Naive thymus-derived CD4-positive, alpha-beta T cell (primary cell): Measurements from ENCODE around the gene GRAMD2A. TPM values are rescaled to one million over a fixed set of nuclear protein-coding genes. Genes with fewer than 3 reads are reported as not detected.

Source experiments
- ATAC-seq: fragments of 150-1000 bp; cut with Tn5 transposase; 2 replicates; pipeline ENCODE4 v1.10.0; 2021; ENCODE audit warnings: mild to moderate bottlenecking, moderate library complexity
- CTCF ChIA-PET: fragments of 350-600 bp; sonication (Branson Sonifier 250); formaldehyde crosslinking; loops from one replicate; lab custom pipeline; 2021; ENCODE audit warnings: antibody characterized with exemption; lab: Charles Lee
- POLR2A ChIA-PET: fragments of 350-600 bp; sonication (Branson Sonifier 250); formaldehyde crosslinking; loops from one replicate; lab custom pipeline; 2021; ENCODE audit warnings: antibody characterized with exemption, inconsistent platforms; lab: Charles Lee
- DNase-seq, 9 donors: peaks; one replicate each; pipeline versions ENCODE4 v3.0.0 to v3.0.0-alpha.2; 2020 to 2022; ENCODE audit warnings: mixed read lengths in 1 of 9
- H3K27ac ChIP-seq: one replicate; pipeline ENCODE4 v1.7.0; 2013; ENCODE audit warnings: mild to moderate bottlenecking, low read depth, low read length, moderate library complexity
- H3K27me3 ChIP-seq, 2 donors: one replicate each; pipeline ENCODE4 v1.7.0; 2013; ENCODE audit warnings: low read length in 2 of 2, mild to moderate bottlenecking in 2 of 2, moderate library complexity in 2 of 2; ENCODE audit not compliant: control insufficient read depth in 2 of 2, insufficient read depth in 2 of 2
- H3K36me3 ChIP-seq, 3 experiments: 1 replicate in 2 of 3; 2 replicates in 1 of 3; pipeline ENCODE4 v1.7.0; 2013; ENCODE audit warnings: low read length in 3 of 3, mild to moderate bottlenecking in 3 of 3, moderate library complexity in 1 of 3; ENCODE audit not compliant: insufficient read depth in 3 of 3, control insufficient read depth in 2 of 3
- H3K4me1 ChIP-seq, 2 donors: one replicate each; pipeline ENCODE4 v1.7.0; 2013; ENCODE audit warnings: low read length in 2 of 2, mild to moderate bottlenecking in 2 of 2, moderate library complexity in 1 of 2; ENCODE audit not compliant: control insufficient read depth in 2 of 2, insufficient read depth in 2 of 2
- H3K4me3 ChIP-seq: 2 replicates; pipeline ENCODE4 v1.7.0; 2013; ENCODE audit warnings: mild to moderate bottlenecking, low read length
- H3K9me3 ChIP-seq, 3 experiments: 1 replicate in 2 of 3; 2 replicates in 1 of 3; pipeline ENCODE4 v1.7.0; 2013; ENCODE audit warnings: low read length in 3 of 3; ENCODE audit not compliant: control insufficient read depth in 2 of 3
- H3K27ac Mint-ChIP-seq, 9 donors: one replicate each; pipeline ENCODE4 v1.8.0; 2020 to 2022; ENCODE audit warnings: mixed read lengths in 9 of 9, mild to moderate bottlenecking in 8 of 9, moderate library complexity in 5 of 9, inconsistent platforms in 2 of 9
- H3K27me3 Mint-ChIP-seq, 5 donors: one replicate each; pipeline ENCODE4 v1.8.0; 2021 to 2022; ENCODE audit warnings: mixed read lengths in 5 of 5, mild to moderate bottlenecking in 1 of 5
- H3K36me3 Mint-ChIP-seq, 5 donors: one replicate each; pipeline ENCODE4 v1.8.0; 2020 to 2022; ENCODE audit warnings: mixed read lengths in 5 of 5, mild to moderate bottlenecking in 3 of 5, inconsistent platforms in 1 of 5
- H3K4me1 Mint-ChIP-seq, 7 donors: one replicate each; pipeline ENCODE4 v1.8.0; 2020 to 2022; ENCODE audit warnings: mixed read lengths in 7 of 7, mild to moderate bottlenecking in 3 of 7, inconsistent platforms in 1 of 7
- H3K4me3 Mint-ChIP-seq, 10 donors: one replicate each; pipeline ENCODE4 v1.8.0; 2020 to 2022; ENCODE audit warnings: mild to moderate bottlenecking in 10 of 10, mixed read lengths in 10 of 10, moderate library complexity in 6 of 10, inconsistent platforms in 2 of 10
- H3K9me3 Mint-ChIP-seq, 11 donors: one replicate each; pipeline ENCODE4 v1.8.0; 2020 to 2022; ENCODE audit warnings: mixed read lengths in 11 of 11, mild to moderate bottlenecking in 4 of 11, inconsistent platforms in 1 of 11, moderate library complexity in 1 of 11
- intact Hi-C, 2 donors: fragments of 100-400 bp; cut with micrococcal nuclease; formaldehyde crosslinking; loops; one replicate each; pipeline ENCODE4 v1.15.1; 2023
- polyA plus RNA-seq, 2 donors: library from polyadenylated mRNA; unstranded; fragments of 300-500 nt; fragmentation: Illumina TruSeq; gene quantifications; one replicate each; pipeline ENCODE4 v1.2.3, GENCODE V29; 2021
- total RNA-seq, 6 experiments: library from RNA in 5 of 6; stranded (reverse) in 5 of 6; gene quantifications; 1 replicate in 5 of 6; 2 replicates in 1 of 6; pipeline ENCODE4 v1.2.3 and lab custom pipeline; 2021 to 2026

Gene GRAMD2A
- total and polyA plus RNA-seq, 7 experiments from 2014 or later, result not detected

DNA sequence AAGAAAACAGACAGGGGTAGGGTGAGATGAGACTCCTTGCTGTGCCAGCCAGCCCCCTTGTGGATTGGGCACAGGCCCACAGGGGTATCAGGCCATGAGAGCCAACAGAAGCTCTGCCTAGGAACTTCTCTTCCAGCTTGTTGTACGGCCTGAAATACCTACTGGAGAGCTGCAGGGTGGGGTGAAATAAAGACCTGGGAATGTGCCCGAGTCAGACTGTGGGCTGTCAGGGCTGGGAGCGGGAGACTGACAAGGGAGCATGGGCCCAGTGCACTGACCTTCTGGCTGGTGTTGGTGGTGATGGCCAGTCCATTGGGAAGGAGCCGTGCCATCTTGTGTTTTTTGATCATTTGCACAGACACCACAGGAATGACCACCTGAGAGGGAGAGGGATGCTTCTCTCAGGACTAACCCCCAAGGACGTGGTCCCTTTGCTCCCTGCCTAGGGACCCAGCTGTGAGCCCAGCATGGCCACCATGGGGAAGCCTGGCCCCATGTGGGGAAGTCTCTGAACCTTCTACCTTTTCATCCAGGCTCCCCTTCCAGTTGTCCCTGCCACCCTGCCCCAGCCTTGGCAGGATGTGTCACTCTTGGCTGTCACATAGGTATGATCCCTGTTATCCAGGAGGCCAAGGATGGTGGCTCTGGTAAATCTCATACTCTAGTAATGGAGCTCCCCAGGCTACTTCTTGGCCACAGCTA, 30.7 kb downstream of the GRAMD2A start:
- Histone ChIP-seq H3K36me3 (no peaks in the 10 kb centered on the region), H3K4me3 (no peak overlapping the region), H3K27ac (no peak overlapping the region), H3K27me3 (no peaks in the 10 kb centered on the region), H3K9me3 (no peaks in the 10 kb centered on the region), H3K4me1 (peaks cover 0 to 3% of the 10 kb centered on the region in 2 donors)
- H3K4me3 Mint-ChIP-seq, result no peak overlapping the region
- CTCF ChIA-PET, result no interaction called here
- H3K4me1 Mint-ChIP-seq, result peaks cover 0 to 15% (median 0%) of the 10 kb centered on the region in 7 donors
- intact Hi-C loops, result no loop called here
- H3K27ac Mint-ChIP-seq, result no peak overlapping the region
- DNase-seq (no peak), ATAC-seq (no peak)
- H3K27me3 Mint-ChIP-seq, result peaks cover 0 to 19% (median 4%) of the 10 kb centered on the region in 5 donors
- POLR2A ChIA-PET, result interaction anchor here (0.7 kb wide), 1 partner anchor 27 kb away, joined by 4 read pairs; no protein-coding TSS in a partner anchor
- H3K36me3 Mint-ChIP-seq, result no peaks in the 10 kb centered on the region
- H3K9me3 Mint-ChIP-seq, result no peaks in the 10 kb centered on the region

GRCh38 chr15:72163719-72164118, 33.9 kb downstream of the GRAMD2A start:
- Histone ChIP-seq H3K4me3 (no peak overlapping the region), H3K9me3 (no peaks in the 10 kb centered on the region), H3K27me3 (no peaks in the 10 kb centered on the region), H3K4me1 (peaks cover 0 to 3% of the 10 kb centered on the region in 2 donors), H3K36me3 (no peaks in the 10 kb centered on the region), H3K27ac (no peak overlapping the region)
- Mint-ChIP-seq H3K4me3 (no peak overlapping the region), H3K9me3 (no peaks in the 10 kb centered on the region), H3K4me1 (peaks cover 0 to 9% (median 0%) of the 10 kb centered on the region in 7 donors), H3K36me3 (no peaks in the 10 kb centered on the region), H3K27ac (no peak overlapping the region), H3K27me3 (peaks cover 0 to 12% (median 5%) of the 10 kb centered on the region in 5 donors)
- CTCF ChIA-PET, result no interaction called here
- no peak for DNase-seq
- no peak for ATAC-seq
- intact Hi-C loops, result no loop called here
- POLR2A ChIA-PET, result interaction anchor here (0.6 kb wide), 1 partner anchor 176 kb away, joined by 3 read pairs; no protein-coding TSS in a partner anchor

DNA sequence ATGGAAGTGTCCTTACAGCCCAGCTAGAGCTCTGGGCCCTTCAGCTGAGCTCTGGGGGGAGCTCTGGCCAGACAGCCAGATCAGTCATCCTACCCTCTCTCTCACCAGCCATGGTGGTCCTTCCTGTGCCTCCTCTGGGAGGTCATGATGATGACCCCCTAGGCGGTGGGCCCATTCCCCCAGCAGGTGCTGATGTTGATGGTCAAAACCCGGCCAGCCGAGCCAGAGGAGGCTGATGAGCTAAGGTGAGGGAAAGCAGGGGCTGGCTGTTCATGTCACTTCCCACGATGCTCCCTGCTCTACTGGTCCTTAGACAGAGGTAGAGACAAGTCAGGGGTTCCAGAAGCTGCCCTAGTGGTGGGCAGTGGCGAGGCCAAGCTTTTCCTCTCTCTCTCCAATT, 35.0 kb downstream of the GRAMD2A start:
- Mint-ChIP-seq H3K9me3 (no peaks in the 10 kb centered on the region), H3K4me3 (no peak overlapping the region), H3K4me1 (peaks cover 0 to 2% (median 0%) of the 10 kb centered on the region in 7 donors), H3K36me3 (no peaks in the 10 kb centered on the region), H3K27me3 (peaks cover 0 to 8% (median 5%) of the 10 kb centered on the region in 5 donors), H3K27ac (no peak overlapping the region)
- ChIA-PET POLR2A (no interaction called here), CTCF (no interaction called here)
- no peak for DNase-seq
- H3K27me3 ChIP-seq, result no peaks in the 10 kb centered on the region
- H3K27ac ChIP-seq, result no peak overlapping the region
- H3K4me3 ChIP-seq, result no peak overlapping the region
- intact Hi-C loops, result no loop called here
- no peaks in the 10 kb centered on the region for H3K4me1 ChIP-seq
- no peak for ATAC-seq
- no peaks in the 10 kb centered on the region for H3K9me3 ChIP-seq
- no peaks in the 10 kb centered on the region for H3K36me3 ChIP-seq

GRCh38 chr15:72161361-72162132, 36.0 kb downstream of the GRAMD2A start:
- ChIA-PET POLR2A (no interaction called here), CTCF (no interaction called here)
- no peak for ATAC-seq
- Mint-ChIP-seq H3K4me1 (peaks cover 0 to 2% (median 0%) of the 10 kb centered on the region in 7 donors), H3K9me3 (no peaks in the 10 kb centered on the region), H3K4me3 (no peak overlapping the region), H3K36me3 (no peaks in the 10 kb centered on the region), H3K27ac (no peak overlapping the region), H3K27me3 (peaks cover 0 to 5% (median 2%) of the 10 kb centered on the region in 5 donors)
- no peak overlapping the region for H3K4me3 ChIP-seq
- no peaks in the 10 kb centered on the region for H3K9me3 ChIP-seq
- no peaks in the 10 kb centered on the region for H3K27me3 ChIP-seq
- no peak overlapping the region for H3K27ac ChIP-seq
- no peaks in the 10 kb centered on the region for H3K36me3 ChIP-seq
- intact Hi-C loops, result no loop called here
- no peaks in the 10 kb centered on the region for H3K4me1 ChIP-seq
- no peak for DNase-seq

DNA sequence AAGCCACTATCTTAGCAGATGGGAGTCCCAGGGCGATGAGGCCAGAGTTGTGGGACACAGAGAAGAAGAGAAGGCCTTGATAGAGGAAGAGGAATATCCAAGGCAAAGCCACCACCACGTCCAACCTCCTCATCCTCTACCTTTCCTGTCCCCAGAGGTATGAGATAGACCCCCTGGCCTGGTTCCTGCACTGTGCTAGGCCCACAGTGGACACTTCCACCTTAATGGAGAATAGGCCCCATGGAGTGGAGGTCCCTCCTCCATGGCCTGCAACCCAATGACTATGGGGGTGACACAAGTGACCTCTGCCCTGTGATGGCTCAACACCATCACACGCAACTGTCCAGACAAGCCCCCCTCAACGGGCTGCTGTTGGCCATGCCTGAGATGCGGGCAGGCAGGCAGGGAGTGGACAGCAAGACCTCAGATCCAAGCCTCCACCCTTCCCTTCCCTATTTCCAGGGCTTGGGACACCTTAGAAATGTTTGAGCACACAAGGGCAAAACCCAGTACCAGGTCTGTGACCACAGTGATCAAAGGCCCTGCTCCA, 36.8 kb downstream of the GRAMD2A start:
- ChIA-PET POLR2A (no interaction called here), CTCF (no interaction called here)
- no peak overlapping the region for H3K27ac Mint-ChIP-seq
- DNase-seq (no peak), ATAC-seq (no peak)
- no peak overlapping the region for H3K4me3 ChIP-seq
- peaks cover 0 to 2% (median under 1%) of the 10 kb centered on the region in 7 donors for H3K4me1 Mint-ChIP-seq
- H3K36me3 Mint-ChIP-seq, result no peaks in the 10 kb centered on the region
- no peaks in the 10 kb centered on the region for H3K9me3 Mint-ChIP-seq
- no peaks in the 10 kb centered on the region for H3K36me3 ChIP-seq
- intact Hi-C loops, result no loop called here
- peaks cover 0 to 5% (median 0%) of the 10 kb centered on the region in 5 donors for H3K27me3 Mint-ChIP-seq
- H3K9me3 ChIP-seq, result no peaks in the 10 kb centered on the region
- no peak overlapping the region for H3K27ac ChIP-seq
- H3K27me3 ChIP-seq, result no peaks in the 10 kb centered on the region
- peaks cover 0 to under 1% of the 10 kb centered on the region in 2 donors for H3K4me1 ChIP-seq
- no peak overlapping the region for H3K4me3 Mint-ChIP-seq

DNA sequence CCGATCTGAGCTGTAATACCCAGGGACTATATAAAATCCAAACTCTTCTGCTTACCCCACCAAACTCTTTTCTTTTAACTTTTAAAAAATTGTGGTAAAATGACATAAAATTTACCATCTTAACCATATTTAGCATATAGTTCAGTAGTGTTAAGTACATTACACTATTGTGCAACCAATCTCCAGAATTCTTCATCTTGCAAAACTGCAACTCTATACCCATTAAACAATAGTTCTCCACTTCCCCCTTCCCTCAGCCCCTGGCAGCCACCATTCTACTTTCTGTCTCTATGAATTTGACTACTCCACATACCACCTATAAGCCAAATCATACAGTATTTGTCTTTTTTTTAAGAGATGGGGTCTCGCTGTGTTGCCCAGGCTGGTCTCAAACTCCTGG, 40.7 kb downstream of the GRAMD2A start:
- Mint-ChIP-seq H3K9me3 (no peaks in the 10 kb centered on the region), H3K4me3 (no peak overlapping the region), H3K36me3 (no peaks in the 10 kb centered on the region), H3K4me1 (peaks cover 0 to 7% (median 4%) of the 10 kb centered on the region in 7 donors), H3K27ac (no peak overlapping the region), H3K27me3 (peaks cover 0 to 5% (median 0%) of the 10 kb centered on the region in 5 donors)
- no peak overlapping the region for H3K4me3 ChIP-seq
- ATAC-seq, result no peak
- no peaks in the 10 kb centered on the region for H3K36me3 ChIP-seq
- H3K9me3 ChIP-seq, result no peaks in the 10 kb centered on the region
- no peak overlapping the region for H3K27ac ChIP-seq
- peaks cover 0 to 4% of the 10 kb centered on the region in 2 donors for H3K4me1 ChIP-seq
- ChIA-PET POLR2A (no interaction called here), CTCF (interaction anchor here (0.6 to 2.5 kb wide), 7 partner anchors 11 to 1818 kb away, joined by 4 to 17 read pairs (median 7); no protein-coding TSS in a partner anchor)
- intact Hi-C loops, result loop anchor here (1.0 to 10.0 kb wide), 5 partner anchors 355 to 1042 kb away; partner anchors contain the start of gene THSD4 (in 1 of the 2)
- H3K27me3 ChIP-seq, result no peaks in the 10 kb centered on the region
- no peak for DNase-seq
